Measurements from ENCODE around the gene TUBB4B.

DNA sequence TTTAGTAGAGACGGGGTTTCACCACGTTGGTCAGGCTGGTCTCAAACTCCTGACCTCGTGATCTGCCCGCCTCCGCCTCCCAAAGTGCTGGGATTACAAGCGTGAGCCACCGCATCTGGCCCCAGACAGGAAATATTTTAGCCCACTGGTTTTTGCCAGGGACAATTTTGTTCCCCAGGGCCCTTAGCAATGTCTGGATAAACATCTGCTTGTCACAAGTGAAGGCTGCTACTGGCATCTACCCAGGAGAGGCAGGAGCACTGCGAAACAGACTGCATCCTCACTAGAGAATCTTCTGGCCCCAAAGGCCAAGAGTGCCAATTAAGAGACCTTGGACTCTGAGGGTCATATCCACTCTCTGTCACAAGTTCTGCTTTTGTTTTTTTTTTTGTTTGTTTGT, 38.1 kb upstream of the TUBB4B start:
- TF ChIP-seq, protein P1, sequence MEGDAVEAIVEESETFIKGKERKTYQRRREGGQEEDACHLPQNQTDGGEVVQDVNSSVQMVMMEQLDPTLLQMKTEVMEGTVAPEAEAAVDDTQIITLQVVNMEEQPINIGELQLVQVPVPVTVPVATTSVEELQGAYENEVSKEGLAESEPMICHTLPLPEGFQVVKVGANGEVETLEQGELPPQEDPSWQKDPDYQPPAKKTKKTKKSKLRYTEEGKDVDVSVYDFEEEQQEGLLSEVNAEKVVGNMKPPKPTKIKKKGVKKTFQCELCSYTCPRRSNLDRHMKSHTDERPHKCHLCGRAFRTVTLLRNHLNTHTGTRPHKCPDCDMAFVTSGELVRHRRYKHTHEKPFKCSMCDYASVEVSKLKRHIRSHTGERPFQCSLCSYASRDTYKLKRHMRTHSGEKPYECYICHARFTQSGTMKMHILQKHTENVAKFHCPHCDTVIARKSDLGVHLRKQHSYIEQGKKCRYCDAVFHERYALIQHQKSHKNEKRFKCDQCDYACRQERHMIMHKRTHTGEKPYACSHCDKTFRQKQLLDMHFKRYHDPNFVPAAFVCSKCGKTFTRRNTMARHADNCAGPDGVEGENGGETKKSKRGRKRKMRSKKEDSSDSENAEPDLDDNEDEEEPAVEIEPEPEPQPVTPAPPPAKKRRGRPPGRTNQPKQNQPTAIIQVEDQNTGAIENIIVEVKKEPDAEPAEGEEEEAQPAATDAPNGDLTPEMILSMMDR (conservative IDR thresholded peaks at IDR 0.05; ENCODE audit: low read depth in 2 of 2) = no peak
- no peak for TF ChIP-seq EZH2 (IDR thresholded peaks at IDR 0.05; ENCODE audit: low read depth, unreplicated experiment)
- TF ChIP-seq POLR2AphosphoS5 (IDR thresholded peaks at IDR 0.05; ENCODE audit: low read depth) = no peak
- no peak for TF ChIP-seq EZH2phosphoT487 (IDR thresholded peaks at IDR 0.05; ENCODE audit: unreplicated experiment)
- TF ChIP-seq, protein P2, sequence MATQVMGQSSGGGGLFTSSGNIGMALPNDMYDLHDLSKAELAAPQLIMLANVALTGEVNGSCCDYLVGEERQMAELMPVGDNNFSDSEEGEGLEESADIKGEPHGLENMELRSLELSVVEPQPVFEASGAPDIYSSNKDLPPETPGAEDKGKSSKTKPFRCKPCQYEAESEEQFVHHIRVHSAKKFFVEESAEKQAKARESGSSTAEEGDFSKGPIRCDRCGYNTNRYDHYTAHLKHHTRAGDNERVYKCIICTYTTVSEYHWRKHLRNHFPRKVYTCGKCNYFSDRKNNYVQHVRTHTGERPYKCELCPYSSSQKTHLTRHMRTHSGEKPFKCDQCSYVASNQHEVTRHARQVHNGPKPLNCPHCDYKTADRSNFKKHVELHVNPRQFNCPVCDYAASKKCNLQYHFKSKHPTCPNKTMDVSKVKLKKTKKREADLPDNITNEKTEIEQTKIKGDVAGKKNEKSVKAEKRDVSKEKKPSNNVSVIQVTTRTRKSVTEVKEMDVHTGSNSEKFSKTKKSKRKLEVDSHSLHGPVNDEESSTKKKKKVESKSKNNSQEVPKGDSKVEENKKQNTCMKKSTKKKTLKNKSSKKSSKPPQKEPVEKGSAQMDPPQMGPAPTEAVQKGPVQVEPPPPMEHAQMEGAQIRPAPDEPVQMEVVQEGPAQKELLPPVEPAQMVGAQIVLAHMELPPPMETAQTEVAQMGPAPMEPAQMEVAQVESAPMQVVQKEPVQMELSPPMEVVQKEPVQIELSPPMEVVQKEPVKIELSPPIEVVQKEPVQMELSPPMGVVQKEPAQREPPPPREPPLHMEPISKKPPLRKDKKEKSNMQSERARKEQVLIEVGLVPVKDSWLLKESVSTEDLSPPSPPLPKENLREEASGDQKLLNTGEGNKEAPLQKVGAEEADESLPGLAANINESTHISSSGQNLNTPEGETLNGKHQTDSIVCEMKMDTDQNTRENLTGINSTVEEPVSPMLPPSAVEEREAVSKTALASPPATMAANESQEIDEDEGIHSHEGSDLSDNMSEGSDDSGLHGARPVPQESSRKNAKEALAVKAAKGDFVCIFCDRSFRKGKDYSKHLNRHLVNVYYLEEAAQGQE (IDR thresholded peaks at IDR 0.05; ENCODE audit: unreplicated experiment) = no peak
- no peak for TF ChIP-seq CREB1 (CRISPR knock-in tag; IDR thresholded peaks at IDR 0.05; ENCODE audit: low read depth)
- no peak for TF ChIP-seq NANOG (IDR thresholded peaks at IDR 0.05; ENCODE audit: borderline replicate concordance)
- TF ChIP-seq, protein P3, sequence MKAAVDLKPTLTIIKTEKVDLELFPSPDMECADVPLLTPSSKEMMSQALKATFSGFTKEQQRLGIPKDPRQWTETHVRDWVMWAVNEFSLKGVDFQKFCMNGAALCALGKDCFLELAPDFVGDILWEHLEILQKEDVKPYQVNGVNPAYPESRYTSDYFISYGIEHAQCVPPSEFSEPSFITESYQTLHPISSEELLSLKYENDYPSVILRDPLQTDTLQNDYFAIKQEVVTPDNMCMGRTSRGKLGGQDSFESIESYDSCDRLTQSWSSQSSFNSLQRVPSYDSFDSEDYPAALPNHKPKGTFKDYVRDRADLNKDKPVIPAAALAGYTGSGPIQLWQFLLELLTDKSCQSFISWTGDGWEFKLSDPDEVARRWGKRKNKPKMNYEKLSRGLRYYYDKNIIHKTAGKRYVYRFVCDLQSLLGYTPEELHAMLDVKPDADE (IDR thresholded peaks at IDR 0.05) = no peak
- TF ChIP-seq ZNF331 (CRISPR knock-in tag; IDR thresholded peaks at IDR 0.05; ENCODE audit: low read depth) = no peak
- TF ChIP-seq ZNF114 (CRISPR knock-in tag; IDR thresholded peaks at IDR 0.05) = no peak

Measured in GM23338 (cell line).